GM21381 (cell line): ENCODE measurements around the gene TP53TG5.

ENCODE experiments used
- ATAC-seq: cut with Tn5 transposase; IDR thresholded peaks from one replicate; pipeline ENCODE4 v1.9.1; 2021; ENCODE audit warnings: mild to moderate bottlenecking, moderate library complexity; ENCODE audit not compliant: unreplicated experiment

TP53TG5 gene

DNA sequence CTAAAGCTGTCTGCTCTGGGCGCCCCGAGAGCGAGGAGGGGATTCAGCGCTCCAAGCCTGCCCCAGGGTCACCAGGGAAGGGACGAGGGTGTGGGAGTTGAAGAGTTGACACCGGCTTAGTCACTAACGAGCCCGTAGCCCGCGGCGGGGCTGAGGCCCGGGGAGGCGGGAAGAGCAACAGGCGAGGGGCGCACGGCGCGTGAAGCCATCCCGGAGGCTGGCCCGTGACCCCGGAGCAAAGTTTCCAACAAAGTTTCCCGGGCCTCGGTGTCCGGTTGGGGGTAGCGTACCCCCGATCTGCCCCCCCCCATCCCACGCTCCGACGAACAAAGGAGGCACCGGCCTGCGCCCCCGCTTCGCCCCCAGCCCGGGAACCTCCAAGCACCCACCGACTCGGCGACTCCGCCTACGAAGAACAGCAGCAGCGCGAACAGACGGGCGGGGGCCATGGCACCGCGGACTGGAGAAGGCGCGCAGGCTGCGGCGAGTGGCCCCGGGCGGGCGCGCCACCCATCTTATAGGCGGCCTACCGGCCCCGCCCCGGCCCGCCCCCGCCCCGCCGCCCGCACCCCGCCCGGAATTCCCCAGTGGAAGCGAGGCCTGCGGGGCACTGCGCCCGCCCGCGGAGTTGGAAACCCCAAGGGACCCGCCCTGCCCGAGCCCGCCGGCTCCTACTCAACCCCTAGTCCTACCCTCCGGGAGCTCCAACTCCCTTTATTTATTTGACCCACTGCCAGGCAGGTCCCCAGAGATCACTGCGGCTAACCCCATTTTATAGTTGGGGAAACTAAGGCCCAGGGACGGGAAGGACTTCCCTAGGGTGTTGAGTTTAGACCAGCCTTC, 30.0 kb downstream of the TP53TG5 start, which contains the start of gene SDC4:
Gene SDC4 (minus strand): TSS at position 489 of the 843 bp plus-strand sequence. CDS start 40 bp downstream, at position 449.
- ATAC-seq = no peak

DNA sequence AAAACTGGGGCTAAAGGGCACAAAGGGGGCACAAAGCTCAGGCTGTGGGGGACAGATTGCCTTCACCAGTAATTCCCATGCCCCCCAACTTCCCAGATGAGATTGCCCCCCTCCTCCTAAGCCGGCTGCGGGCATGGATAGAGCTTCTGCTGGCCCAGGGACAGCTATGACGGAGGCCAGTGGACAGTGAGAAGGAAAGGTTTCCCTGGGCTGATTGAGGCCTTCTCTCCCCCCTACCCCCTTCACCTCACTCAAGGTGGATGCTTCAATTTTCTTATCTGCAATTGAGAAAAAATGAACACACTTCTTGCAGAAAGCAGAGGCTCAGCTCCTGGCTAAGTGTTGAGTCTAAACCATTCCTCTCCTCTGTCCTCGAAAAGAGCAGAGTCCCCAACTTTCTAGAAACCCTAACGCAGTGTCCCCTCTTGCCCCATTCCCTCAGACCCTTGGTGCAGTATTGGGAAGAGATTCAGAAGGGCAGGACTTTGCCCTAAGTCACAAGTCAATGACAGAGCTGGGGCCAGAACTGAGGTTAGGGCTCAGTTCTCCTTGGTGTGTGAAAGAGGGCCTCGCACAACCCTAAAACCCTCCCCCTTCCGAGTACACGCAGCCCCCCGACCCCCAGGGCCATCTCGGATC, 30.7 kb downstream of the TP53TG5 start:
- no peak for ATAC-seq

GRCh38 chr20:45346851-45347250, 31.3 kb downstream of the TP53TG5 start:
- no peak for ATAC-seq

DNA sequence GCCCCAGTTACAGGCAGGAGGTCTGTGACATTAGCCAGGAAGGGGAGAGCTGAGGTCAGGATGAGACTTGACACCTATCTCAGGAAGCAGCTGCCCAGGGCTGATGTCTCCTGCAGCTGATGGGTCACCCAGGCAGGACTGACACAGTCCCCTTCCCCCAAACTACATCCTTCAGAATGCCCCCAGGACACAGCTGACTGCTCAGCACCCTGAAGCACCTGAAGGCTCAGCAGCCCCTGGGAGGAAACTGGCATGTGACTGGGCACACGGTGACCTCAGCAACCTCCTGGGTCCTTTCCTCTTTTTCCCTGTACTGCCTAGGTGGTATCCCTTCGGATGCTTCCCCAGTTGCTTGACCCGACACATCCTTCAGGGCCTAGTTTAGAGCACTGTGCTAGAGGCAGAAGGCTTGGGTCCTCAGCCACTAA, 31.8 kb downstream of the TP53TG5 start:
- no peak for ATAC-seq

DNA sequence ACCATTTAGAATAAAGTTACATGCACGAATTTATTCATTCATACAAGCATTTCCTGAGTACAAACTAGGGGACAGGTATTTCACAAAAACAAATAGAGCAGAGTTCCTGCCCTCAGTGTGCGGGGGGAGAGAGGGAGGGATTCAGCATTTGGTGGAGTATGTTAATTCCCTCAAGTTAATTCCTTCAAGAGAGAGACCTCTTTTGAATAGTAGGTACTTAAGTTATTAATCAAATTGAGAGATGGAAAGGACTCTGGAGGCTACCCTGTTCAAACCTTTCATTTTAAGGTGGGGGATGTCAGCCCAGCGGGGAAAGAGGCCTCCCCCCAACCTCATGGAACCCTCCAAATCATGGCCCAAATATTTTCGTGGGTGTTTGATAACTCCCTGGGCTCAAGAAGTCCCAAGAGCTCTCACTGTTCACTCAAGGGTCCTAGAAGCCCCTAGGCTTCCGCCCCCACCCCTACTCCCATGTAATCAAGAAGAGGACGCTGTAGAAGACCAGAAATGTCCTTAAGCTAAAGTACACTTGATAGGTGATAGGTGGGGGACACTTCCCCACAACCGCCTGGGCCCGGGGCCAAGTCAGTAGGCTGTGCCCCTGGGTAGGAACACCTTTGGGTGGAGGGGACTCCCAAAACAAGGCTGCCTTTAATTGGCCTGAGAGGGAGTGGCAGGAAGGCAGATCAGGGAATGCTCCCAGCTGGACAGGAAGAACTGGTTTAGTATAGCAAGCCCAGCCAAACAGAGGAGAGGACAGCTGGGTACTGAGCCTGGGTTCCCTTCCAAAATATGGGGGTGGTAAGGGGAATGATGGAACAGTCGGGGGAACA, 32.8 kb downstream of the TP53TG5 start:
- ATAC-seq = no peak

DNA sequence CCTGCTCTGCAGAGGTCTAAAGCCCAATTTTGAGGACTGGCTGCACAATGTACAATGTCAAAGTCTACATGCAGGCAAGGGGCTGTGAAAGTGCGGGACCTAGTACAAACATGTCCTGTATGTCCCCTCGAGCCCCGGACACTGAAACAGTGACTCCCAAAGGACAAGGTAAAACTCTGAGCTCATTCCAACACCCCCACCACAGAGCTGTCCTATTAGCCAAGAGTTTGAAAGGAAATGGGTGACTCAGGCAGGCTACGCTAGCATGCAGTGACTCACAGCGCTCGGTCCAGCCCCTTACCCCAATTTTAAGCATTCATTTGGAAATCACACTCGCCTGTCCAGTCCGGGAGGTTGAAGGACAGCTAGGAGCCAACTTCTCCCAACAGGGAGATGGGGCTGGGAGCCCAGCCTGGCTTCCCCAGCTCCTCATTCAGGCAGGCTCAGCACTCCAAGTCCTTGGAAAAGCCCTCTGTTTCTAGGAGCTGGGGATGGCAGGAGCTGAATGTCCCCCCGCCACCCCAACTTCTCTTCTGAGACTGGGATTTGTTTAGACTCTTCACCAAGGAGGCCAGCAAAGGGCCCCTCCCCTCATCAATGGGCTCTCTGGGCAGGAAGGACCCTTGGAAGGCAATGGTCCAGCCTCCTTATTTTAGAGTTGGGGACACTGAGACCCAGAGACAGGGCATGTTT, 33.8 kb downstream of the TP53TG5 start:
- no peak for ATAC-seq

GRCh38 chr20:45343532-45344167, 34.5 kb downstream of the TP53TG5 start:
- ATAC-seq = no peak

DNA sequence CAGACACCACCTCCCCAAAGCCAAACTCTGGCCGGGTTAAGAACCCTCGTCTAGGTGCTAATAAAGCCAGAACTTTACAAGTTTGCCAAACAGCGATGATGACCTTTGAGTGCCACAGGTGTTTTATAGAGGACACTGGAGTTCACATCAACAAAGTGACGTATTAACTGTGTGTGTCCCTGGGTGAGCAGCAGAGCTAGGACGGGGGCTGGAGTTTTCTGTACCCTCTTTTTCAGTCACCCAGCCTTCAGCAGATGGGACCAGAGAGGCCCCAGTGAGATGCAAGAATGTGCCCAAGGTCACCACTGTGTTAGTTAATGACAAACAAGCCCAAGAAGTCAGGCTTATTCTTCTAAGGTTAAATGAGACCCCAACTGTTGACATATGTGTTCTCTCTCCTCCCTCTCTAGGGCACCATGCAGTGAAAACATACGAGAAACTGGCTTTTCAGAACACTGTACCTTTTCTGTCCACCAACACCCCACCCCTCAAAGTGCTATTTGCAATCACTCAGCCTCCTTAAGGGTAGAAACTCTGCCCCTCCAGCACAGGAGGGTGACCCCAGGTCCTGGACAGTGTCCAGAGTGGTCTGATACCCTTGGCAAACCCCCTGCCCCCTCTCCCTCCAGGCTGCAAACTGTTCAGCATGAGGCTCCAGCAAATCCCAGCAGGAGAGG, 35.1 kb downstream of the TP53TG5 start:
- ATAC-seq = no peak

DNA sequence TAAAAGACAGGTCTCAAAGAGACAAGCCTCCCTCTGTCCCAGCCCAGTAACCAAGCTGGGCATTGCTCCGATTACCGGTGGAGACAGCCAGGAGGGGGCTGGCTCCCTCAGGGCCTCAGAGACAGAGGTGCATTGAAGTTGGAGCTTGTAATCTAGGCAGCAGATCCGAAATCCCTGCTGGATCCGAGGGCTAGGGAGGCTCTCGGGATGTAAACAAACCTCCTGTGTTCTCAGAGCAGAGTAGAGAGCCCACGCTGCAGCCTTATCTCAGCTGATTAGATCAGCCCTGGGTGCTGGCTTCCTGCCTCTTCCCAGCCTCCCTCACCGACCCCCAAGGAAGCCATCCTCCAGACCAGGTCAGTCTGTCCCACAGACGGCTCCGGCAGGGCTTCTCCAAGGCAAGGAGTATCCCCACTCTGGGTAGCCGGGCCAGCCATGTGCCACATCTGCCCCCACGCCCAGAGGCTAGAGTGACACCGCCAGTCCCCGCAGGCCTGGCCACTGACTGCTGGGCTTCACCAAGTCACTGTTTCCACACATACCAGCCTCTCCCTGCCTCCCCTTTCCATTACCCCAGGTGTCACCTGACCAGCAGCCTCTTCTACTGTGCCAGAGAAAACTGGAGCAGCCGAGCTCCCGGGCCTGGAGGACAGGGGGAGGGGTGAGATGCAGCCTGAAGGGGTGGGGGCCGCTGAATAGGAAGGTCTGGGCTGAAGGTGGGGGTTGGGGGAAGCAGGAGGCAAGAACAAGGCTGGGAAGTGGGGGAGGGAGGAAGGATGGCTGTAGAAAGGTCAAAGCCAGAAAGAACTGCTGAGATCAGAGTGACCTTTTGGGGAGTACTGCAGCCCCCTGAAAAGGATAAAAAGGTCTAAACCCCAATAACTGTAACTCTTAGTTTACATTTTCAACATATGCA, 35.9 kb downstream of the TP53TG5 start:
- ATAC-seq = no peak

DNA sequence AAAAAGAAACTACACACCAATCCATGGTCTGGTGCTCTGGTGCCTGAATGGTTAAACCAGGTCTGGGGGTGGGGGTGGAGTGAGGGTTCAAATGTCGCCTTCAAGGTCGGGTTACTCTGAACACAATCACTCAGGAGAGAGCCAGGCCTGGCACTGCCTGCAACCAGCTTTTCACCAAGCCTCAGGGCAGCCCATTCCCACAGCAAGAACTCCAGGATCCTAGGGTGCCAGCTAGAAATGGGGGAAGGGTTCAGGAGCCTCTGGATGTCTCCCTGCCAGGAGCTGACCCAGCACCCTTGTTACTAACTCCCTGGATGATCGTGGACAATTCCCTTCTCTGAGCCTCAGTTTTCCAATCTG, 36.6 kb downstream of the TP53TG5 start:
- ATAC-seq = no peak

- no peak for ATAC-seq
Observed at GRCh38 chr20:45340951-45341350, 37.2 kb downstream of the TP53TG5 start.

- no peak for ATAC-seq
Observed at GRCh38 chr20:45340236-45340847, 37.8 kb downstream of the TP53TG5 start.

DNA sequence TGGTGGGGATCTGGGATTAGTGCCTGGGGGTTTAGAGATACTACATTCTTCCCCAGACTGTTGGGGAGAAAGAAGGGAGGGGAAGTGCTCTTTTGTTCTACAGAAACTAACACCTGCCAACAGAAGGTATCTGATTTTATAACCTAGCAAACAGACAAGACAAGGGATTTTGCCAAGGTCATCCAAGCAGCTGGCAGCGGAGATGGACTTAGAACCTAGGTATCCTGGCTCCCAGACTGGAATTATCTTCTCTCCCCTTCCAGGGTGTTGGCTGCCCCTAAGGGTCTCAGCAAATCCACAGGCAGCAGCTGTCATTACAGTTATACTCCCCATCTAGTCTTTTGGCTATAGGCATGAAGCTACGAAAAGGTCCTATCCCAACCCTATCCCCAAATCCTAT, 38.3 kb downstream of the TP53TG5 start:
- ATAC-seq = no peak

DNA sequence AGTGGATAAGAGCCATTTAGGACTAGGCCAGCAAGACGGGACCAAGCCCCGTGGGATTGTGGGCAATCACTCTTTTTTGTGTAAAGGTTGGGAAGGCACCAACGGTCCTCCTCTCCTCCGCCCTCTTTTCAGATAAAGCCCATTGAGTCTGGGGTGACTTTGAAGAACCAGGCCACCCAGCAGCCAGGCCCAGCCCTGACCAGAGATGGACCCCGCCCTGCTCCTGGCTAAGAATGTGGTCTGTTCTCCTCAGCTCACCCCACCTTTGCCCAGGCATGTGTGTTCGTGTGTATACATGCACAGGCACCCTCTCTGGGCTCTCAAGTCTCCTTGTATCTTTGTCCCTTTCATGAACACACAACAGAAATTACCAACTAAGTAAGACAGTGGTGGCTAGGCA, 39.0 kb downstream of the TP53TG5 start:
- no peak for ATAC-seq

DNA sequence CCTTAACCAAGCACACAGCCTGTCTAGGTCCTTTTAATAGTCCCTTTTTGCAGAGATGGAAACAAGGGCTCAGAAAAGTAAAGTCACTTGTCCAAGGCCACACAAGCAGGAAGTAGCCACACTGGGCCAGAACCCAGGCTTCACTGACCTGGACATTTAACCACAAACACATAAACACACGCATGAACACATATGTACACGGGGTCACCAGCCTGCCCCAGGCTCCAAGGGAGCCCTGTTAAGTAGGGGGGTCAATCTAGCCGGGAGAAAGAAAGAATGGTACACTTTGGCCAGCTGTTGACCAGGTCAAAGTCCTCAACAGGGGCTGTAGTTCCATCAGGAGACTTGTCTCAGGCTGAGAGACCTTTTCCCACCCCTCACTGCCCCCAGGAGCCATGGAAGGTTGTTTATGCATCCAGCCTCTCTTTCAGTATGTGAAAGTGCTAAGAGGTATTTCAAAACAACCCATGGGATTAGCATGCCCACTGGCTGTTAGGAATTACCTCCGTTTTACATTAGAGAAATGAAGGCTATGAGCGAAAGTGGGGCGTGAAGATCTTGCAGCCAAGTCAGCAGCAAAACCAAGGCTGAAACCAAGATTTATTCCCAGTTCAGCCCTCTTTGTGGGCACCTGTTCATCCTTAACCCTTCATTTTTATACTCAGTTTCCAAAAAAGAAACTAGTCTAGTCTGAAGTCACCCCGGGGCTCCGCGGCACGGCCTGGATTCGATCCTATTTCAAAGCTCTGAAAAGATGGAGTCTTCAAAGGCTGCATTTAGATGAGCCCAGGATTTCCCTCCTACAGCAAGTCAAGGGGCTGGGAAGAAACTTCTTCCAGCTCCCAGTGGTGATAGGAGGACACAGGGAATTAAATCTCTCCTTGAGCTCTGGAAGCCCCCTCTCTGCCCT, 39.7 kb downstream of the TP53TG5 start:
- no peak for ATAC-seq

- no peak for ATAC-seq
Observed at GRCh38 chr20:45337367-45338120, 40.6 kb downstream of the TP53TG5 start.
